ENCODE data around the gene TGOLN2. TPM values are rescaled to one million over a fixed set of nuclear protein-coding genes. Genes with fewer than 3 reads are reported as not detected.
"Not testable (repeated sequence)": the region's sequence is repeated elsewhere in the genome, so short reads cannot be mapped to it uniquely, and the experiment has no call there.

Gene TGOLN2
- total RNA-seq, 2 experiments from 2014 or later = 76.9 to 78.6 TPM

DNA sequence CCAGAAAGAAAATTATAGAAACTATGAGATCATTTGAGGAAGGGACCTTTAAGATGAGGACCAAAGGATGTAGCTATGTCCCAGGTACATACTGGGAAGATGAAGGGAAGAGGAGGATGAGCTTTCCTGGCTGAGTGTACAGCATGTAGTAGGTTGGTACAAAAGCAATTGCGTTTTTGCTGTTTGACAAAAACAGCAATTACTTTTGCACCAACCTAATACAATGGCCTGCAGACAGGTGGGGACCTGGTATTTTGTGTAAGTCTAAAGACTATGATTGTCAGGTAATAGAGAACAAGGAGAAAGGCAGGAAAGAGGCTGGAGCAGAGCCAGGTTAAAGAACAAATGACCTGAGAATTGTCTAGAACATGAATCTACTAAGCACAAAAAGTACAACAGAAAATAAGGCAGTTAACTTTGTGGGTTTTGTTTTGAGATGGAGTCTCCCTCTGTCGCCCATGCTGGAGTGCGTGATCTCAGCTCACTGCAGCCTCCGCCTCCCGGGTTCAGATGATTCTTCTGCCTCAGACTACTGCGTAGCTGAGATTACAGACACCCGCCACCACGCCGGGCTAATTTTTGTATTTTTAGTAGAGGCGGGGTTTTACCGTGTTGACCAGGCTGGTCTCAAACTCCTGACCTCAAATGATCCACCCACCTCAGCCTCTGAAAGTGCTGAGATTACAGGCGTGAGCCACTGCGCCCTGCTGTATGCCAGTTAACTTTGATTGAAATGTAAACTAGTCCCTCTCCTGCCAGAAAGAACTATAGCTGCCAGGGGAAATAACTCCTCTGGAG lies 3.2 kb upstream of the TGOLN2 start:
- peaks cover 24% of the 10 kb centered on the region for H3K79me2 ChIP-seq (ENCODE audit: insufficient read depth, low read depth, low read length)
- no peak for TF ChIP-seq EZH2phosphoT487 (IDR thresholded peaks at IDR 0.05; ENCODE audit: borderline replicate concordance, low read depth, low read length)
- TF ChIP-seq, protein P1, sequence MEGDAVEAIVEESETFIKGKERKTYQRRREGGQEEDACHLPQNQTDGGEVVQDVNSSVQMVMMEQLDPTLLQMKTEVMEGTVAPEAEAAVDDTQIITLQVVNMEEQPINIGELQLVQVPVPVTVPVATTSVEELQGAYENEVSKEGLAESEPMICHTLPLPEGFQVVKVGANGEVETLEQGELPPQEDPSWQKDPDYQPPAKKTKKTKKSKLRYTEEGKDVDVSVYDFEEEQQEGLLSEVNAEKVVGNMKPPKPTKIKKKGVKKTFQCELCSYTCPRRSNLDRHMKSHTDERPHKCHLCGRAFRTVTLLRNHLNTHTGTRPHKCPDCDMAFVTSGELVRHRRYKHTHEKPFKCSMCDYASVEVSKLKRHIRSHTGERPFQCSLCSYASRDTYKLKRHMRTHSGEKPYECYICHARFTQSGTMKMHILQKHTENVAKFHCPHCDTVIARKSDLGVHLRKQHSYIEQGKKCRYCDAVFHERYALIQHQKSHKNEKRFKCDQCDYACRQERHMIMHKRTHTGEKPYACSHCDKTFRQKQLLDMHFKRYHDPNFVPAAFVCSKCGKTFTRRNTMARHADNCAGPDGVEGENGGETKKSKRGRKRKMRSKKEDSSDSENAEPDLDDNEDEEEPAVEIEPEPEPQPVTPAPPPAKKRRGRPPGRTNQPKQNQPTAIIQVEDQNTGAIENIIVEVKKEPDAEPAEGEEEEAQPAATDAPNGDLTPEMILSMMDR (conservative IDR thresholded peaks at IDR 0.05; ENCODE audit: low read length) = no peak
- H3K9me3 ChIP-seq (ENCODE audit: low read length) = no peaks in the 10 kb centered on the region
- H3K4me1 ChIP-seq (ENCODE audit: insufficient read depth, low read length, poor library complexity, severe bottlenecking) = peaks cover 8% of the 10 kb centered on the region
- ChIA-PET CTCF (ENCODE audit: unreplicated experiment) (no interaction called here), POLR2A (no interaction called here)
- no peak overlapping the region for H3K4me3 ChIP-seq (ENCODE audit: low read depth, low read length, poor library complexity, severe bottlenecking)
- peaks cover 5% of the 10 kb centered on the region for H4K20me1 ChIP-seq (ENCODE audit: insufficient read depth, low read length)
- BruUV-seq (replicated peaks) = no TSS peak
- H3K9me2 ChIP-seq (ENCODE audit: insufficient read depth, low read length) = no peaks in the 10 kb centered on the region
- intact Hi-C loops (cut with micrococcal nuclease; ENCODE audit: unreplicated experiment) = no loop called here
- DNase-seq (ENCODE audit: low spot score) = no peak
- peaks cover 13% of the 10 kb centered on the region for H3K36me3 ChIP-seq (ENCODE audit: insufficient read depth, low read length)
- H3K27ac ChIP-seq (ENCODE audit: low read depth, low read length, poor library complexity, severe bottlenecking) = no peak overlapping the region
- 0 out of 2 replicates have a peak overlapping the region, but pooled peaks have one; percentile 3 for H2AFZ ChIP-seq (ENCODE audit: low read length)
- H3K4me2 ChIP-seq (ENCODE audit: low read length) = no peak overlapping the region

DNA sequence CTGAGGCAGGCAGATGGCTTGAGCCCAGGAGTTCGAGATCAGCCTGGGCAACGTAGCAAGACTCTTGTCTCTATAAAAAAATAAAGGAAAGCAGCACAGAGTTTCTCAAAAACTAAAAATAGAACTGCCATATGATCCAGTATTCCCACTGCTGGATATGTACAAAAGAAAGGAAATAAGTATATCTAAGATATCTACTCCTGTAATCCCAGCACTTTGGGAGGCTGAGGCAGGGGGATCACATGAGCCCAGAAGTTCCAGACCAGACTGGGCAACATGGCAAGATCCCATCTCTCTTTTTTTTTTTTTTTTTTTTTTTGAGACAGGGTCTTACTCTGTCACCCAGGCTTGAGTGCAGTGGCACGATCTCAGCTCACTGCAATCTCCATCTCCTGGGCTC lies 1.9 kb upstream of the TGOLN2 start:
- H3K4me1 ChIP-seq (ENCODE audit: insufficient read depth, low read length, poor library complexity, severe bottlenecking) = peaks cover 15% of the 10 kb centered on the region
- H3K4me2 ChIP-seq (ENCODE audit: low read length); DNase-seq (ENCODE audit: low spot score); H3K27ac ChIP-seq (ENCODE audit: low read depth, low read length, poor library complexity, severe bottlenecking); H3K9me3 ChIP-seq (ENCODE audit: low read length); H2AFZ ChIP-seq (ENCODE audit: low read length); BruUV-seq (replicated peaks); intact Hi-C loops (cut with micrococcal nuclease; ENCODE audit: unreplicated experiment); CTCF ChIA-PET (ENCODE audit: unreplicated experiment); POLR2A ChIA-PET; H3K4me3 ChIP-seq (ENCODE audit: low read depth, low read length, poor library complexity, severe bottlenecking); H3K9me2 ChIP-seq (ENCODE audit: insufficient read depth, low read length): not testable (repeated sequence)
- H3K79me2 ChIP-seq (ENCODE audit: insufficient read depth, low read depth, low read length) = peaks cover 37% of the 10 kb centered on the region
- H3K36me3 ChIP-seq (ENCODE audit: insufficient read depth, low read length) = peaks cover 26% of the 10 kb centered on the region
- peaks cover 18% of the 10 kb centered on the region for H4K20me1 ChIP-seq (ENCODE audit: insufficient read depth, low read length)

DNA sequence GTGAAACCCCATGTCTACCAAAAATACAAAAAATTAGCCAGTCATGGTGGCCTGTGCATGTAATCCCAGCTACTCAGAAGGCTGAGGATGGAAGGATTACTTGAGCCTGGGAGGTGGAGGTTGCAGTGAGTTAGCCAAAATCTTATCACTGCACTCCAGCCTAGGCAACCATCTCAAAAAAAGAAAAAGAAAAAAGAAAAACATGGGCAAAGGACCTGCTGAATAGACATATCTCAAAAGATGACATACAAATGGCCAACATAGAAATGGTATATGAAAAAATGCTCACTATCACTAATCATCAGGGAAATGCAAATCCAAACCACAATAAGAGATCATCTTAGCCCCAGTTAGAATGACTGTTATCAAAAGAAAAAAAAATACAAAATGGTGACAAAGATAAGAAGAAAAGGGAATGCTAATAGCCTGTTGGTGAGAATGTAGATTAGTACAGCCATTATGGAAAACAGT lies 1.4 kb upstream of the TGOLN2 start:
- H3K36me3 ChIP-seq (ENCODE audit: insufficient read depth, low read length) = peaks cover 31% of the 10 kb centered on the region
- peak overlapping the region; percentile 99 for H3K4me2 ChIP-seq (ENCODE audit: low read length)
- H3K4me3 ChIP-seq (ENCODE audit: low read depth, low read length, poor library complexity, severe bottlenecking) = peak overlapping the region; percentile 93
- H3K79me2 ChIP-seq (ENCODE audit: insufficient read depth, low read depth, low read length) = peaks cover 42% of the 10 kb centered on the region
- H3K9me2 ChIP-seq (ENCODE audit: insufficient read depth, low read length) = no peaks in the 10 kb centered on the region
- H4K20me1 ChIP-seq (ENCODE audit: insufficient read depth, low read length) = peaks cover 21% of the 10 kb centered on the region
- DNase-seq (ENCODE audit: low spot score) = no peak
- H3K4me1 ChIP-seq (ENCODE audit: insufficient read depth, low read length, poor library complexity, severe bottlenecking) = peaks cover 20% of the 10 kb centered on the region
- ChIA-PET POLR2A (interaction anchor here (2.6 kb wide), 1 partner anchor 20 kb away, joined by 8 read pairs; no protein-coding TSS in a partner anchor), CTCF (ENCODE audit: unreplicated experiment) (no interaction called here)
- no peaks in the 10 kb centered on the region for H3K9me3 ChIP-seq (ENCODE audit: low read length)
- TF ChIP-seq, protein P1 (conservative IDR thresholded peaks at IDR 0.05; ENCODE audit: low read length) = no peak
- TF ChIP-seq EZH2phosphoT487 (IDR thresholded peaks at IDR 0.05; ENCODE audit: borderline replicate concordance, low read depth, low read length) = no peak
- intact Hi-C loops (cut with micrococcal nuclease; ENCODE audit: unreplicated experiment) = no loop called here
- H3K27ac ChIP-seq (ENCODE audit: low read depth, low read length, poor library complexity, severe bottlenecking) = no peak overlapping the region
- no peak overlapping the region for H2AFZ ChIP-seq (ENCODE audit: low read length)
- BruUV-seq (replicated peaks) = no TSS peak

All from OCI-LY7 (cell line).